Suprapubic skin (tissue), 4 donors: ENCODE data around the gene KRT6C.

Experiments used
- CTCF ChIP-seq, 2 donors: fragments of 200-600 bp in 1 of 2; fragments of 450-650 bp in 1 of 2; sonication (generic) in 1 of 2; IDR thresholded peaks; one replicate each; pipeline ENCODE4 v1.5.1; 2016 to 2019; ENCODE audit warnings: antibody characterized with exemption in 2 of 2, mild to moderate bottlenecking in 1 of 2, moderate library complexity in 1 of 2
- EP300 ChIP-seq: sonication (generic); formaldehyde crosslinking; IDR thresholded peaks from one replicate; pipeline ENCODE4 v1.6.1; 2017; ENCODE audit warnings: antibody characterized with exemption
- POLR2A ChIP-seq, 2 donors: fragments of 450-650 bp; IDR thresholded peaks; one replicate each; pipeline ENCODE4 v1.6.1; 2017; ENCODE audit warnings: antibody characterized with exemption in 2 of 2, mild to moderate bottlenecking in 2 of 2, moderate library complexity in 2 of 2
- POLR2AphosphoS5 ChIP-seq, 3 donors: sonication (generic); formaldehyde crosslinking; IDR thresholded peaks; one replicate each; pipeline ENCODE4 v1.6.1; 2017; ENCODE audit warnings: antibody characterized with exemption in 3 of 3

GRCh38 chr12:52469853-52470252, 3.8 kb downstream of the KRT6C start:
- TF ChIP-seq CTCF (IDR thresholded peaks at IDR 0.05) (no peak), POLR2AphosphoS5 (IDR thresholded peaks at IDR 0.05) (no peak), POLR2A (IDR thresholded peaks at IDR 0.05) (no peak), EP300 (no peak)
